Motor neuron (in vitro differentiated cells): Measurements from ENCODE around the gene SGCE. TPM values are rescaled to one million over a fixed set of nuclear protein-coding genes. Genes with fewer than 3 reads are reported as not detected.

Experiments used
- ATAC-seq, 8 experiments: fragments of 200-7000 bp; cut with Tn5 transposase; replicated peaks in 6 of 8; 2 replicates each; pipeline ENCODE4 v1.8.0; 2021; ENCODE audit warnings: mild to moderate bottlenecking in 8 of 8, moderate library complexity in 8 of 8
- H3K27ac ChIP-seq, 2 donors: fragments of 250-450 bp; sonication (Bioruptor Pico); 2 replicates each; pipeline ENCODE4 v1.9.0; 2021; ENCODE audit warnings: antibody characterized with exemption in 2 of 2, mild to moderate bottlenecking in 2 of 2, moderate library complexity in 1 of 2
- H3K4me1 ChIP-seq, 2 donors: fragments of 250-450 bp; sonication (Bioruptor Pico); replicated peaks in 1 of 2; 2 replicates each; pipeline ENCODE4 v1.6.1; 2021; ENCODE audit warnings: antibody characterized with exemption in 2 of 2, mild to moderate bottlenecking in 2 of 2, moderate library complexity in 1 of 2
- H3K4me3 ChIP-seq, 5 donors: fragments of 250-450 bp; sonication (Bioruptor Pico); 2 replicates each; pipeline ENCODE4 v1.9.0; 2021; ENCODE audit warnings: antibody characterized with exemption in 5 of 5, mild to moderate bottlenecking in 5 of 5, moderate library complexity in 4 of 5
- WGBS, 10 experiments: fragments of 450-650 bp; shearing (Covaris generic); methylation state at CpG; one replicate each; pipeline ENCODE4 v1.0.0; 2022; 5-methylcytosine and 5-hydroxymethylcytosine counted together
- in situ Hi-C, 9 experiments: fragments of 400-800 bp; cut with MboI; loops; one replicate each; pipeline ENCODE4 v1.15.0; 2021; ENCODE audit warnings: low sequenced_read_pairs in 9 of 9, low pct_unique_long_range_greater_than_20kb in 2 of 9; ENCODE audit not compliant: unreplicated experiment in 9 of 9
- total RNA-seq, 8 experiments: library from RNA; unstranded; fragments of 300-600 nt; gene quantifications; 2 replicates each; pipeline versions ENCODE4 v1.2.3 to v1.2.4, GENCODE V29; 2022

The SGCE gene
- total RNA-seq, 8 experiments from 2014 or later = 1.3 to 76.3 (median 30.4) TPM

DNA sequence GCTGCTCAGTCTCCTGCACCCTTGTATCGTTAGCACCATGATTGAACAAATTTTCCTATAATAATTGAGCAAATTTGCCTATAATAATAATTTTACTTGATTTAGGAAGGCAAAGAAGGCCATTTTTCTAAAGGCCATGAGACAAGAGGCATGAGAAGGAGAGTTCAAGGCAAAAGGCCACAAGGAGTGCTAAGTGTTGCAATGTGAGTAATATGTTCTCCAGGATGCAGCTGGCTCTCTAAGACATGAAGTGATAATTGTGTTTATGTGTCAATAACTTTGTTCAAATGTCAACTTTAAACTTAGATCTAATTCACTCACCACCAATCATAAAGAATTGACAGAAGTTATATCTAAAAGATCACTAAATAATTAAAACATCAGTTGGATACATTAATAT lies 53.8 kb downstream of the SGCE start:
- 83 to 100% (median 100%) methylated on average over 1 of the region's 1 CpG; no CpG with 5 or more reads in 3 of the 10 experiments for WGBS, 10 experiments
- no peak overlapping the region for H3K4me3 ChIP-seq
- in situ Hi-C loops = no loop called here
- H3K27ac ChIP-seq = no peak overlapping the region
- no peak for ATAC-seq
- H3K4me1 ChIP-seq = no peaks in the 10 kb centered on the region

DNA sequence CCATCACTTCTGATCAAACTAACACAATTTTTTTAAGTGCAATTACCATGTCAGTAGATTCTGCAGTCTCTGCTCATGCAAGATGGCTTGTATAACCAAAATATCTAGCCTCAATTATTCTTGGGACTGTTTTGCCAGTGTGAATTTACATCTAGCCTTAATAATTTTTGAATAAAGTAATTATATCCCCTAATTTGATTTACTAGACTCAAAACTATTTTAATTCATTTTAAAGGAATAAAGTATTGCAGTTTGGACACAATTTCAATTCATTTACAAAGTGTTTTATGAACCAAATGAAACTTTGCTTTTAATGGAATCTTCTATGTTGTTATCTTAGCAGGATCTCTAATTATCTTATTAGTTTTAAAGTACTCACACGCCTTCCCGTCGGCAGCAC lies 55.7 kb downstream of the SGCE start:
- Histone ChIP-seq H3K4me1 (peaks cover 0 to 11% of the 10 kb centered on the region in 2 donors), H3K4me3 (no peak overlapping the region), H3K27ac (no peak overlapping the region)
- in situ Hi-C loops = no loop called here
- ATAC-seq = no peak
- WGBS, 10 experiments = 80 to 100% (median 93%) methylated on average over 1 to 3 of the region's 3 CpGs; no CpG with 5 or more reads in 2 of the 10 experiments

DNA sequence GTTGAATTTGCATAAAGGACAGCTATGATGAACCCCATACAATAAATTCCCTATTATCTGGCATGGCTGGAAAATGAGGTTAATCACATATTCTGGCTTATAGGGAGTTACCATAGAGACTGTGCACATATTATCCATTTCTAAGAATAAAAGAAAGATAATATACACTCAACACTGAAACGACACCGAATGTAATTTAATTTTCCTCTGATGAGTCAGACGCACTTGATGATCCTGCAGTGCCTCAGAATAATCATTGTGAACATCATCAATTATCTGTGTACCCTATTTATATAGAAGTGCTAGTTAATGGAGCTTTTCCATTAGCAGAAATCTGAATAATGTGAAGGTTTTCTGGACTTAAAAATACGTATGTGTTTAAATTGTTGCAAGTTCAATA lies 60.2 kb downstream of the SGCE start:
- in situ Hi-C loops = no loop called here
- H3K27ac ChIP-seq = no peak overlapping the region
- WGBS, 10 experiments = 33 to 89% (median 79%) methylated on average over 1 to 4 of the region's 4 CpGs; no CpG with 5 or more reads in 1 of the 10 experiments
- peak in 5 of 8 experiments; percentile 63 to 96 (median 94) for ATAC-seq
- H3K4me3 ChIP-seq = no peak overlapping the region
- peaks cover 0 to 11% of the 10 kb centered on the region in 2 donors for H3K4me1 ChIP-seq

DNA sequence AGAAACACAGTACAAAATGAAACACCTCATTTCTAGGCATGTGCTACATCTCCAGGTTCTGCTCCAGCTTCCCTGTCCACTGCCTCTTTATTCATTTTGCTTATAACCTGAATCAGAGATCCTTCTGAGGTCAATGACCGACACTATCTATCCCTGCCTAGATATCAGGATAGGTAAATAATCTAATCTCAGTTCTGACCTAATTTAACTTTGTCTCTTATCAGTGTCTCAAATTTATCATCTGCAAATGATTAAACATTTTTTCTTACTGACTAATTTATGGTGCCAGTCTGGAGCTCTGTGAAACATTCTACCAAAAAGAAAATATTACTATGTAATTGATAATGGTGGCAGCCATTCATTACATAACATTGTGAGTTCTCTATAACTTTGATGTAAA lies 61.1 kb downstream of the SGCE start:
- Histone ChIP-seq H3K27ac (no peak overlapping the region), H3K4me3 (no peak overlapping the region), H3K4me1 (peaks cover 0 to 11% of the 10 kb centered on the region in 2 donors)
- ATAC-seq = no peak
- WGBS, 10 experiments = 57 to 100% (median 87%) methylated on average over 1 of the region's 1 CpG; no CpG with 5 or more reads in 4 of the 10 experiments
- in situ Hi-C loops = no loop called here

DNA sequence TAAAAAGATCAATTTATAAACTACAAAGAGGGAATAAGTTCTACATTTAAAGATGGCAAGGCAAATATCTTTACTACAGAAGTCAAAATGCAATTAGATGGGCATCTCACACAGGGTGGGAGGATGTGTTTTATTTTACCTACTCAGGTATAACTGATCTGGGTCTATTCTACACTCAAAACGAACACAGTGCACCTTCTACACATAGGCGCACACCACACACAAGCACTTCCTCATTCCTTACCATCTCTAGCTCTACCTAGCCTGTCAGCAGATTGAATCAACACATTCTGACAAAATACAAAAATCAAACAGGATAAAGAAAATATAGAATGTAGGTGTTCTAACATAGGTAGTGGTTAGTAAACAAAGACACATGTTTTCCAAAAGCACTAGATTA lies 64.8 kb downstream of the SGCE start:
- Histone ChIP-seq H3K27ac (no peak overlapping the region), H3K4me1 (peaks cover 0 to 7% of the 10 kb centered on the region in 2 donors), H3K4me3 (no peak overlapping the region)
- no peak for ATAC-seq
- WGBS, 10 experiments = 0 to 100% (median 92%) methylated on average over 1 to 2 of the region's 2 CpGs; no CpG with 5 or more reads in 3 of the 10 experiments
- in situ Hi-C loops = no loop called here

DNA sequence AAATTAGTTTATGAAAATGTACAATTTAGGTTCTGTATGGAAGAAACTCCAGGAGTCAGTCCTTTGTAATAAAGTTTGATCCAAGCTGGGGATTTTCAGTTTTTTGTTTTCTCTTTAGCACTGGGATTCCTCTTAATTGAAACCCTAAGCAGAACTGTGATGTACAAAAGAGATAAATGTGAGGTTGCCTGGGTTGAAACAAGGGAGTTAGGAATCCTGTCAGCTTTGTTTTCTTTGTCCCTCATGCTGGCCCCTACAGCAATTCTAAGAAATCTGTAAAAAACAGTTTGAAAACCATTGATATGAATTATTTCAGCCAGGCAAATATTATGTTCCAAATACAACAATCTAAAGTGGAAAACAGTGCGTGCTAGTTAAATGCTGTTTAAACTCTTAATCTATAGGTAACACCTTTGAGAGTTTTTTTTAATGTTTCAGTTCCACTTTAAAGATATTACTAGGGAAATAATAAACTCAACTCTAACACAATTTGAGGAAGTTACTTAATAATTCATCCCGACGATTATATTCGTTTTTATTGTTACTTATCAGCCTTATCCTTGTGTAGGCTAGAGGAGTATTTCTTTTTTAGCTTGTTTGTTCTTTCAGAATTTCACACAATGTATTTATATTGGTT lies 65.3 kb downstream of the SGCE start:
- Histone ChIP-seq H3K4me3 (no peak overlapping the region), H3K27ac (no peak overlapping the region), H3K4me1 (peaks cover 0 to 1% of the 10 kb centered on the region in 2 donors)
- ATAC-seq = peak in 1 of 8 experiments; percentile 49
- WGBS, 10 experiments = 75 to 100% (median 97%) methylated on average over 1 to 4 of the region's 4 CpGs; no CpG with 5 or more reads in 1 of the 10 experiments
- in situ Hi-C loops = no loop called here

DNA sequence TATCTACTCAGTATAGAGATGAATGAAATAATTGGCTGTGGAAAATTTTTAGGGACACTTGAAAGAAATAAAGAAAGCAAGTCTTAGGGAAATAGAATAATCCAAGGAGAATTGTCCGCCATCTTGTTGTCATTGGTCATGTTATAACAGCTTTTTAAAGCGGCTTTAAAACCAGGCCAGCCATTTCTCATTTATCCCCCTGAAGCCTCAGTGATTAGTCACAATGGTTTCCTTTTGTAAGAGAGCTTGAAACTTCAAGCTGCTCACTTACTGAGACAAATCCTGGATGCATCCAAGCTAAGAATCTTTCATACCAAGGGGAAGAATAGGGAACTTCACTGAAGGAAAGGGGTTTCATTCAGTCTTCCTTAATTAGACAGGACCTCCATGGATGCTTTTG lies 67.9 kb downstream of the SGCE start:
- in situ Hi-C loops = no loop called here
- no peak overlapping the region for H3K27ac ChIP-seq
- H3K4me1 ChIP-seq = no peaks in the 10 kb centered on the region
- H3K4me3 ChIP-seq = no peak overlapping the region
- WGBS, 10 experiments = 75 to 100% (median 100%) methylated on average over 1 to 2 of the region's 2 CpGs
- ATAC-seq = no peak

DNA sequence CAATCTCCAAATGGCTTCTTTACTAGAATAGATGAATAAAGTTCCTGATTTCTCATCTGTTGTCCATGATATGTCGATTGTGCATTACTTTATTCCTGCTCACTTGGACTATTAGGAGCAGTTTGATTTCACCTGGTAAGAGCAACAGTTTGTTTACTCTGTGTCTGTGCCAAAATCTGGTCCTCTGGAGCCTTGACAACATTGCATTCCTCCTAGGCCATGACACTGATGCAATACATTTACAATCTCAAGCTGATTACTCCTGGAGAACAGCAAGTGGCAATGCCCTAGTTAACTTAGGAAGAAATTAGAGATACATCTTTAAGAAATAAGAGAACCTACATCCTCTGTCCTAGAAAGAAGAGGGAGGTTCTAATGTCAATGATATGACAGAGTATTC lies 71.8 kb downstream of the SGCE start:
- Histone ChIP-seq H3K4me3 (no peak overlapping the region), H3K27ac (no peak overlapping the region), H3K4me1 (no peaks in the 10 kb centered on the region)
- peak in 1 of 8 experiments; percentile 53 for ATAC-seq
- WGBS, 10 experiments = 83 to 100% (median 100%) methylated on average over 1 of the region's 1 CpG; no CpG with 5 or more reads in 2 of the 10 experiments
- in situ Hi-C loops = no loop called here

DNA sequence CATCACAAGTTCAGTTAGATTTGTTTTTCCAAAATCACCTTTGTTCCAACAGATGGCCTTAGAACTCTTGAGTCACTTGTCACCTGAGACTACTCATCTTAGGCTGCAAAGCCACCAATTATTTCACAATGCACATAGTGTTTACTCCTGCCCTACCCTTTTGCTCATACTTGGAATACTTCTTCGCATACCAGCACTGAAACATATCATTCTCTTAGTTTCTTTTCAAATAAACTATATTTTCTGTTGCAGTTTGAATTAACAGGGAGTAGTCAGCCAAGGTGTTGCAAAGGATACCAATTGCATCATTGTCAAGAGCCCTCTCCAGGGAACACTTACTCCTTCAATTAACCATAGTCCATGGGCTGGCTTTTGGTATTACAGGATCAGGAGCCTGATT lies 75.3 kb downstream of the SGCE start:
- no peak overlapping the region for H3K27ac ChIP-seq
- in situ Hi-C loops = no loop called here
- no peaks in the 10 kb centered on the region for H3K4me1 ChIP-seq
- ATAC-seq = peak in 2 of 8 experiments; percentile 22 to 45
- no peak overlapping the region for H3K4me3 ChIP-seq
- 0 to 100% (median 89%) methylated on average over 1 of the region's 1 CpG; no CpG with 5 or more reads in 1 of the 10 experiments for WGBS, 10 experiments

DNA sequence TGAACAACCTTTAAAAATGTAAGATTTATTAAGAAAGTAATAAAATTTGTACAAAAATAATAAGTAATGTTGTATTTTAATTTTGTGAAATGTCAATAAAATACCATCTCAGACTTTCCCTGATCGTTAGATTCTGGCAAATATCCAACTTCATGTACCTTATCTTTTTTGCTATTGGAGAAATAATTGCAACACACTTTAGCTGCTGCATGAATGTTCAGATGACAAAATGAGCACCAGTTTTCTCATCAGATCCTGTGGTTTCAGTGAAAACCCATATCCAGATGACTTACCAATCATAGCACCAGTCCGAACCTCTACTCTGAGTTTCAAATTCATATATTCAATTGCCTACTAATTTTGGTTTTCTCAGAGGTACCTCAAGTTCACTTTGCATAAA lies 76.5 kb downstream of the SGCE start:
- in situ Hi-C loops = no loop called here
- no peak for ATAC-seq
- H3K4me3 ChIP-seq = no peak overlapping the region
- WGBS, 10 experiments = 75 to 100% (median 93%) methylated on average over 1 to 2 of the region's 2 CpGs
- H3K4me1 ChIP-seq = no peaks in the 10 kb centered on the region
- no peak overlapping the region for H3K27ac ChIP-seq

DNA sequence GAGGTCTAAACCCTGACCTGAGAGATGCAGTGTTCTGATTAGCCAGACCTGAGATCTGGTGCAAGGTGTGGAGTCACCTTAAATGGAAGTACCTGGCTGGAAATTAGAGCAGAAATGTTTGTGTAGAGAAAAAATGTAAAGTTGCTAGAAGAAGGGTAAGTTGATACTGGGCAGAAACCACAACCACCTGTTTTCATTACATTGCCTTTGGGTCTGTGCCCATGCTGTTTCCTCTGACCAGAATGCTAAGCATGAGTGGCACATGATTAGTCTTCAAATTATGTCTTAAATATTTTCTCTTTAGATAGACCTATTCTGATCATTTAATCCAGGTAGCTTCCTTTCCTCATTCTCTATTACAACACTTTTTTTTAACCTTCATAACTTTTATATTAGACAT lies 77.3 kb downstream of the SGCE start:
- no peak overlapping the region for H3K27ac ChIP-seq
- in situ Hi-C loops = no loop called here
- no peaks in the 10 kb centered on the region for H3K4me1 ChIP-seq
- H3K4me3 ChIP-seq = no peak overlapping the region
- ATAC-seq = no peak

DNA sequence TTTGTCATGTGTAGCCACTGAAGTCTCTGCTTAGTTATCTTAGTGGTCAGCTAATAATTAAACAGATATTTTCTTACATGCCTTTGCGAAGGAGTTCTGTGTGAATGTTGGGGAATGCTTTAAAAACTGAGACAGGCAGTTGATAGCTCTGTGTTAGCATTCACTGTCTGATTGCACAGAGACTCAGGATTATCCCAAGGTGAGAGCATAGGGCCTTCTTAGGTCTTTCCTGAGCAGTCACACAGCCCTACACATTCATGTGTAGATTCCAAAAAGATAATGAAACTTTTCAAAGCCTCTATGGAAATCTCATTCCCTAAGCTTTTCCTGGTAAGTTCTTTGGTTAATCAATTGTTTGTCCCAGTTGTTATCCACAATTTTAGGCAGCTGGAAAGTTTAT lies 78.6 kb downstream of the SGCE start:
- Histone ChIP-seq H3K4me3 (no peak overlapping the region), H3K4me1 (no peaks in the 10 kb centered on the region), H3K27ac (no peak overlapping the region)
- in situ Hi-C loops = no loop called here
- 0 to 100% (median 80%) methylated on average over 1 of the region's 1 CpG; no CpG with 5 or more reads in 5 of the 10 experiments for WGBS, 10 experiments
- ATAC-seq = no peak

DNA sequence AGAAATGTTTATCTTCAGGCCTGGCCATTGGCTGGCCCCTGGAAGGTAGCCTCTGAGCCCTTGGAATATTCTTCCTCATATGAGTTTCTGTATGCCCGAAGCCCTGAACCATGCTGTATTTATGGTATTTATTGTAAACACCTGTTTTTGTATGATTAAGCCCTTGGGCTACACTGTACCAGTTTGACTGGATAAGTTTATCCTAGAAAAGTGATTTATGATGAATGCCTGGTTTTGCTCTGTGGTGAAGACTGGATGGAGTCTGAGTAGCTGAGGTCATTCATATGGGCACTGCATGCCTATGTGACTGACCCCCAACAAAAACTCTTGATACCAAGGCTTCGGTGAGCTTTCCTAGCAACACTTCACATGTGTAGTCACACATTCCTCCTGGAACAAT lies 79.6 kb downstream of the SGCE start:
- ATAC-seq = no peak
- no peak overlapping the region for H3K4me3 ChIP-seq
- 40 to 100% (median 70%) methylated on average over 1 to 2 of the region's 2 CpGs; no CpG with 5 or more reads in 1 of the 10 experiments for WGBS, 10 experiments
- no peak overlapping the region for H3K27ac ChIP-seq
- no peaks in the 10 kb centered on the region for H3K4me1 ChIP-seq
- in situ Hi-C loops = no loop called here

DNA sequence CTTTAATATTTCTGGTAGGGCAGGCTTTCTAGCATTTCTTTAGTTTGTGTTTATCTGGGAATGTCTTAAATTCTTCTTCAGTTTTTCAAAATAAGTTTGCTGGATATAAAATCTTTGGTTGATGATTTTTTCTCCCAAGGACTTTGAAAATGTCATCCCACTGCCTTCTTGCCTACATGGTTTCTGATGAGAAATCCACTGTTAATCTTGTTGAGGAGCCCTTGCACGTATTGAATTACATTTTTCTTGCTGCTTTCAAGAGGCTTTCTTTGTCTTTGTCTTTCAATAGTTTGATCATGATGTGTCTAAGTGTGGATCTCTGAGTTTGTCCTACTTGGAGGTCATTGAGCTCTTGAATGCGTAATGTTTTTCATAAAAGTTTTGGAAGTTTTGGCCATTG lies 80.3 kb downstream of the SGCE start:
- no peak for ATAC-seq
- H3K4me1 ChIP-seq = no peaks in the 10 kb centered on the region
- no peak overlapping the region for H3K4me3 ChIP-seq
- H3K27ac ChIP-seq = no peak overlapping the region
- WGBS, 10 experiments = 33 to 100% (median 87%) methylated on average over 1 to 2 of the region's 2 CpGs; no CpG with 5 or more reads in 2 of the 10 experiments
- in situ Hi-C loops = no loop called here
